Cardiac fibroblast (primary cell): ENCODE results near the gene DIP2C.
A peak's percentile ranks its signal among the peaks of the same experiment; 100 is the strongest.

ENCODE experiments used
- DNase-seq, 2 donors: peaks; one replicate each; pipeline versions ENCODE4 v3.0.0 to v3.0.0-alpha.2; 2010; ENCODE audit warnings: low read depth in 2 of 2
- H3K4me3 ChIP-seq, 2 donors: replicated peaks in 1 of 2; 1 replicate in 1 of 2; 2 replicates in 1 of 2; pipeline ENCODE4 v1.5.1; 2011; ENCODE audit warnings: low read depth in 2 of 2, low read length in 2 of 2, mild to moderate bottlenecking in 2 of 2, moderate library complexity in 1 of 2
- CTCF ChIP-seq: IDR thresholded peaks from one replicate; pipeline ENCODE4 v1.5.1; 2011; ENCODE audit warnings: low read depth, mild to moderate bottlenecking, low read length, inconsistent platforms

DIP2C gene

DNA sequence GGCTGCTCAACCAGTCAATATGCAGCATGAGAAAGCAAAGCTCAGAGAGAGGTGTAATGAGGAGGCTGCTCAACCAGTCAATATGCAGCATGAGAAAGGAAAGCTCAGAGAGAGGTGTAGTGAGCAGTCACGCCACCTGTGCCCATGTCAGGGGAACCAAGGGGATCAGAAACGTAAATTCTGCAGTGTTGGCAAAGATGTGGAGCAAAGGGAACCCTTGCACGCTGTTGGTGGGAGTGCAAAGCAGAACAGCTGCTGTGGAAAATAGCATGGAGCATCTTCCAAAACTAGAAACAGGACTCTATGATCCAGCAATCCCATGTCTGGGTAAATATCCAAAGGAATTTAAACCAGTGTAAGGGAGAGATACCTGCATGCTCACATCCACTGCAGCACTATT, 194.9 kb downstream of the DIP2C start:
- DNase-seq, result no peak
- TF ChIP-seq CTCF, result no peak
- H3K4me3 ChIP-seq, result no peak overlapping the region

- no peak for TF ChIP-seq CTCF
These were observed 195.3 kb downstream of the DIP2C start for GRCh38 chr10:494149-494542.

GRCh38 chr10:493391-494148, 195.9 kb downstream of the DIP2C start:
- no peak overlapping the region for H3K4me3 ChIP-seq
- DNase-seq, result no peak
- TF ChIP-seq CTCF, result no peak

More at GRCh38 chr10:494149-494542, 195.3 kb downstream of the DIP2C start:
- H3K4me3 ChIP-seq, result no peak overlapping the region
- no peak for DNase-seq

GRCh38 chr10:492836-493235, 196.6 kb downstream of the DIP2C start:
- no peak overlapping the region for H3K4me3 ChIP-seq
- no peak for TF ChIP-seq CTCF
- DNase-seq, result no peak

GRCh38 chr10:491667-492424, 197.6 kb downstream of the DIP2C start:
- no peak for TF ChIP-seq CTCF
- DNase-seq, result no peak
- no peak overlapping the region for H3K4me3 ChIP-seq

- peak overlapping the region in 1 of 2 donors; percentile 27 for H3K4me3 ChIP-seq
- DNase-seq, result peak; percentile 71 to 79
- no peak for TF ChIP-seq CTCF
These were observed 198.4 kb downstream of the DIP2C start for GRCh38 chr10:490891-491571.
